GM13977 (cell line): ENCODE results near the gene KLHL30.

ENCODE experiments used
- DNase-seq: peaks from one replicate; pipeline ENCODE4 v3.0.0; 2012; ENCODE audit warnings: low spot score
- in situ Hi-C: fragments of 300-500 bp; cut with MboI; formaldehyde crosslinking; loops from one replicate; pipeline ENCODE4 v1.12.0; 2022; ENCODE audit warnings: low sequenced_read_pairs, low pct_unique_long_range_greater_than_20kb, mixed read lengths, inconsistent platforms; ENCODE audit not compliant: unreplicated experiment
- TF ChIP-seq, protein P1 (sequence below): IDR thresholded peaks from 2 replicates; pipeline ENCODE4 v1.5.1; 2012; ENCODE audit warnings: mild to moderate bottlenecking, control low read depth; ENCODE audit not compliant: insufficient read depth; ENCODE audit errors: extremely low read depth, missing control alignments

Gene KLHL30

DNA sequence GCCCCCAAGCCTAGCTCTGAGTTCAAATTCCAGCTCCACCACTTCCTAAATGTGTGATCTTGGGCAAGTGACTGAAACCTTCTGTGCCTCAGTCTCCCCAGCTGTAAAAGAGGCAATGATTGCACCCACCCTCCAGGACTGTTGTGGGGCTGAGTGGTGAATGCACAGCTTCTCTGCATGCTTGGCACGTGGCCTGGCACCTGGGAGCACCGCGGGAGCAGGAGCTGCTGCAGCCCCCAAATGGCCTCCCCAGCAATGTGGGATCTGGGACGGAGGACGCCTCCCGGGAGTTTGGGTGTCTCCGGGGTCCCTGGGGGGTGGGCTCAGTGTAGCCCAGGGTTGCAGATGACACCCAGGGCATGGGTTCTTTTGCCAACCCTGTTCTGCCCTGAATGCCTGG lies 1.6 kb downstream of the KLHL30 start:
- no peak for DNase-seq
- TF ChIP-seq, protein P1, sequence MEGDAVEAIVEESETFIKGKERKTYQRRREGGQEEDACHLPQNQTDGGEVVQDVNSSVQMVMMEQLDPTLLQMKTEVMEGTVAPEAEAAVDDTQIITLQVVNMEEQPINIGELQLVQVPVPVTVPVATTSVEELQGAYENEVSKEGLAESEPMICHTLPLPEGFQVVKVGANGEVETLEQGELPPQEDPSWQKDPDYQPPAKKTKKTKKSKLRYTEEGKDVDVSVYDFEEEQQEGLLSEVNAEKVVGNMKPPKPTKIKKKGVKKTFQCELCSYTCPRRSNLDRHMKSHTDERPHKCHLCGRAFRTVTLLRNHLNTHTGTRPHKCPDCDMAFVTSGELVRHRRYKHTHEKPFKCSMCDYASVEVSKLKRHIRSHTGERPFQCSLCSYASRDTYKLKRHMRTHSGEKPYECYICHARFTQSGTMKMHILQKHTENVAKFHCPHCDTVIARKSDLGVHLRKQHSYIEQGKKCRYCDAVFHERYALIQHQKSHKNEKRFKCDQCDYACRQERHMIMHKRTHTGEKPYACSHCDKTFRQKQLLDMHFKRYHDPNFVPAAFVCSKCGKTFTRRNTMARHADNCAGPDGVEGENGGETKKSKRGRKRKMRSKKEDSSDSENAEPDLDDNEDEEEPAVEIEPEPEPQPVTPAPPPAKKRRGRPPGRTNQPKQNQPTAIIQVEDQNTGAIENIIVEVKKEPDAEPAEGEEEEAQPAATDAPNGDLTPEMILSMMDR, result no peak
- in situ Hi-C loops, result no loop called here

DNA sequence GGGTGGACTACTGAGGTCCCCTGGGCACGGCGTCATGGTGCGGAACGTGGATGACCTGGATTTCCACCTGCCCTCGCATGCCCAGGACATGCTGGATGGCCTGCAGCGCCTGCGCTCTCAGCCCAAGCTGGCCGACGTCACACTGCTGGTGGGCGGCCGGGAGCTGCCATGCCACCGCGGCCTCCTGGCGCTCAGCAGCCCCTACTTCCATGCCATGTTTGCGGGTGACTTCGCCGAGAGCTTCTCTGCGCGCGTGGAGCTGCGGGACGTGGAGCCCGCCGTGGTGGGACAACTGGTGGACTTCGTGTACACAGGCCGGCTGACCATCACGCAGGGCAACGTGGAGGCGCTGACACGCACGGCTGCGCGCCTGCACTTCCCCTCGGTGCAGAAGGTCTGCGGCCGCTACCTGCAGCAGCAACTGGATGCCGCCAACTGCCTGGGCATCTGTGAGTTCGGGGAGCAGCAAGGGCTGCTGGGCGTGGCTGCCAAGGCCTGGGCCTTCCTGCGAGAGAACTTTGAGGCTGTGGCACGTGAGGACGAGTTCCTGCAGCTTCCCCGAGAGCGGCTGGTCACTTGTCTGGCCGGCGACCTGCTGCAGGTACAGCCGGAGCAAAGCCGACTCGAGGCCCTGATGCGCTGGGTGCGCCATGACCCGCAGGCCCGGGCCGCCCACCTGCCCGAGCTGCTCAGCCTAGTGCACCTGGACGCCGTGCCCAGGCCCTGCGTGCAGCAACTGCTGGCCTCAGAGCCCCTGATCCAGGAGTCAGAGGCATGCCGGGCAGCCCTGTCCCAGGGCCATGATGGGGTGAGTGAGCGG lies 2.5 kb downstream of the KLHL30 start:
- DNase-seq, result no peak
- in situ Hi-C loops, result no loop called here
- TF ChIP-seq, protein P1, result no peak

DNA sequence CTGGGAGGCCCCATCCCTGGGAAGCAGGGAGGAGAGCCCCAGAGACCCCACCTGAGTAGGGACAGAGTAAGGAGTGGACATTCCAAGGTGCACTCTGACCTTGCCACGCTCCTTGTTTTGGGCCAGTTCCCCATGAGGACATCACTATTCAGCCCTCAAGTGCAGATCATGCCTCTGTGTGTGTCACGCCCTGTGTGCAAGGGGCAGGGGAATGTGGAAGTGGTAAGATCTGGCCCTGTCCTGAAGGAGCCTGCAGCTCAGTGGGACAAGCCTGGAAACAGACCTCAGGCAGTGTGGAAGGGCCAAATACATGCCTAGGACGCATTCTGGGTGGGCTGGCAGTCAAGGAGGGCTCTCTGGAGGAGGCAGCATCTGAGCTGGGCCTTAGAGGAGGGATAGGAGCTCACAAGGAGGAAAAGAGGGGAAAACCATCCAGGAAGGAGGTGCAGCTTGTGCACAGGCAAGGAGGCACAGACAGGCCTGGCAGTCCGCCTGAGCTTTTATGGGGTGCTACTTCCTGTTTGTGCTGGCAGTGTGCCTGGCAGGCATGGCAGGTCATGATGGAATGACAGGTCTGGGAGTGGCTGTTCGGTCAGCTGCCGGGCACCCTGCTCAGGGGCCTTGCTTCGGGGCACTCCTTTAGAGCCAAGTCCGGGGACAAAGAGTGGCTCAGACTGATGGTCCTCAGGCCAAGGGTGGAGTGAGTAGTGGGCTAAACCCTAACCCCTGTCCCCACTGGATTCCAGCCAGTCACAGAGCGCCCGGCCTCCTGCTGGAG lies 3.3 kb downstream of the KLHL30 start:
- TF ChIP-seq, protein P1, result no peak
- in situ Hi-C loops, result no loop called here
- no peak for DNase-seq

DNA sequence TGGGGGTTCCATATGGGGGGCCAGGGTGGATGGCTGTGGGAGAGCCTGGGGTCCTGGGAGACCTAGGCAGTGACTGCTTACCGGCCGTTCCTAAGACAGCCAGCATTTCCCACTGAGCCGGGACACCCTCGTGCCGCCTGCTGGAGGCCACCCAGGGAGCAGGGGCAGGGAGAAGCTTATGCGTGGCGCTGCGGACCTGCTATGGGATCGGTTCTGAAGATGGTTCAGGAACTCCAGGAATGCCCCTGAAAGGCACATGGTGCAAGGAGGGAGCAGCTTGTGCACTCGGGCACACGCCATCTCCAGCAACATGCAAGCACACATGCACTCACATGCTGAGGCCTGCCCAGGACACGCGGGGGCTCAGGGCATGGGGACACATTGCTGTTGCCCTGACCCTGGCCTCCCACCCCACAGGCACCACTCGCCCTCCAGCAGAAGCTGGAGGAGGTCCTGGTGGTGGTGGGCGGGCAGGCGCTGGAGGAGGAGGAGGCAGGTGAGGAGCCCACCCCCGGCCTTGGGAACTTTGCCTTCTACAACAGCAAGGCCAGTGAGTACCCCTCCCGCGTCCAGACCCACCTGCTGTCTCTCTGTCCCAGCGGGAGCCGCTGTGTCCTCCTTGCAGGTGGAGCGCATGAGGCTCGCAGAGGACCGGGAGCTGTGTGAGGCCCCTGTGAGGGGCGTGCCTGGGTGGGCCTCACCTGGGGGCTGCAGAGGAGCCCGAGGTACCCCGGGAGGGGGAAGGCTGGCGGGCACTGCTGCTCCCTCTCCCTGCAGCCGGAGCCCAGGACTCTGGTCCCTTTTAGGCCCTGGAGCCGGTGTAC lies 4.1 kb downstream of the KLHL30 start:
- in situ Hi-C loops, result no loop called here
- TF ChIP-seq, protein P1, result no peak
- DNase-seq, result no peak

DNA sequence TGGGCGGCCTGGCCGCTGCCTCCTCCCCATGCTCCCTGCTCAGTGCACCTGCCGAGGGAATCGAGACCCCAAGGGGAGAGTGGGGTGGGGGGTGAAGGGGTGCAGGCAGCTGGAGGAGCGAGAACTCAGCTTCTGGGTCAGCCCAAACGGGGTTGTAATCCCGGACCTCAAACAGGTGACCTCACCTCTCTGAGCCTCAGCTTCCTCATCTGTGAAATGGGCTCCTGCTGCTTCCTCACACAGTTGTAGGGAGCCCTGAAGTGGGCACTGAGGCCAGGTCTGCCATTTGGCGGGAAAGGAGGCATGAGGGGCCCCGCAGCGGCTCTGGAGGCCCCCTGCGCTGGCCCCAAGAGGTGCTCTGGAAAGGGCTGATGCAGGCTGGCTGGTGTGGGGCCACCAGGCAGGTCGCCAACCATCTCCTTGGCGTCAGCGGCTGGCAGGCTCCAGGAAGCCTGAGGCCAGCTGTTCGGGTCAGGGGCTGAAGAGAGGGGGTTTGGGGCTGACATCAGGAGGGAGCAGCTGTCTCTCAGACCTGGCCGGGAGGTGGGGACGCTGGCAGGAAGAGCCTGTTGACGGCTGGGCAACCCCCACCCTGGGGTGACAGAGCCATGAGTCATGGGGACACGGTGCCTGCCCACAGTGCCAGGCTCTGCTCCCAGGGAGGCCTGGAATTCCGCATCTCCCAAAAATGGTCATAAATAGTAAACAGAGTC lies 4.9 kb downstream of the KLHL30 start:
- in situ Hi-C loops, result no loop called here
- DNase-seq, result no peak
- TF ChIP-seq, protein P1, result no peak

DNA sequence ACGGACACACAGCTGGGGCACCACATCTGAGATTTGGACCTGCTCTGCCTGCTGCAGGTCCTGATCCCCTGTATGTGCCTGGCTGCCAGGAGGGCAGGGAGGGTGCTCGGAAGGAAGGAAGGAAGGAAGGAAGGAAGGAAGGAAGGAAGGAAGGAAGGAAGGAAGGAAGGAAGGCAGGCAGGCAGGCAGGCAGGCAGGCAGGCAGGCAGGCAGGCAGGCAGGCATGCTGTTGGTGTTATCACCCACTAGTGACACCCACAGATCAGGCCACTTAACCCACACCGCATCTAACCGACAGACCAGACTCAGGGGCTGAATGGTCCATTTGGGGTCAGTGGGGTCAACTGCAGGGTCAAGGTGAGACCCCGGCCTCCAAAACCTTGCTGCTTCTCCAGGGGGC lies 5.8 kb downstream of the KLHL30 start:
- no peak for DNase-seq
- in situ Hi-C loops, result no loop called here
- TF ChIP-seq, protein P1, result no peak
